WTC11 (cell line): ENCODE measurements around the gene HES5. TPM values are rescaled to one million over a fixed set of nuclear protein-coding genes. Genes with fewer than 3 reads are reported as not detected.

Source experiments
- ATAC-seq: fragments of 200-7000 bp; cut with Tn5 transposase; 2 replicates; pipeline ENCODE4 v1.10.0; 2021; ENCODE audit warnings: mild to moderate bottlenecking, moderate library complexity
- CTCF ChIA-PET: fragments of 300-600 bp; sonication (Branson Sonifier 250); formaldehyde crosslinking; loops from one replicate; lab custom pipeline; 2021; ENCODE audit warnings: antibody characterized with exemption; lab: Charles Lee
- POLR2A ChIA-PET: fragments of 350-600 bp; sonication (Branson Sonifier 250); formaldehyde crosslinking; loops from one replicate; lab custom pipeline; 2021; ENCODE audit warnings: antibody characterized with exemption; lab: Charles Lee
- DNase-seq: peaks from one replicate; pipeline ENCODE4 v3.0.0; 2021; ENCODE audit warnings: low spot score
- H3K27ac Mint-ChIP-seq: 2 replicates; pipeline ENCODE4 v1.8.0; 2021; ENCODE audit warnings: mixed read lengths
- H3K27me3 Mint-ChIP-seq: 2 replicates; pipeline ENCODE4 v1.8.0; 2021; ENCODE audit warnings: low read depth, mild to moderate bottlenecking, moderate library complexity, mixed read lengths
- H3K36me3 Mint-ChIP-seq: 2 replicates; pipeline ENCODE4 v1.8.0; 2021; ENCODE audit warnings: mixed read lengths
- H3K4me1 Mint-ChIP-seq: 2 replicates; pipeline ENCODE4 v1.8.0; 2022; ENCODE audit warnings: mixed read lengths
- H3K4me3 Mint-ChIP-seq: 2 replicates; pipeline ENCODE4 v1.8.0; 2021; ENCODE audit warnings: mild to moderate bottlenecking, moderate library complexity, mixed read lengths
- H3K9me3 Mint-ChIP-seq: 2 replicates; pipeline ENCODE4 v1.8.0; 2021; ENCODE audit warnings: mixed read lengths
- AFF4 ChIP-seq: sonication (generic); formaldehyde crosslinking; IDR thresholded peaks from 2 replicates; pipeline ENCODE4 v1.8.1; 2023; ENCODE audit warnings: mild to moderate bottlenecking, missing genetic modification reagents, borderline replicate concordance
- ARID4B ChIP-seq: sonication (generic); formaldehyde crosslinking; IDR thresholded peaks from 2 replicates; pipeline ENCODE4 v1.8.0; 2023; ENCODE audit warnings: missing genetic modification reagents, mild to moderate bottlenecking, borderline replicate concordance
- ATF1 ChIP-seq: sonication (generic); formaldehyde crosslinking; IDR thresholded peaks from 2 replicates; pipeline ENCODE4 v1.8.1; 2023; ENCODE audit warnings: mild to moderate bottlenecking, moderate library complexity, missing genetic modification reagents
- ATF6 ChIP-seq: sonication (generic); formaldehyde crosslinking; IDR thresholded peaks from 2 replicates; pipeline ENCODE4 v1.8.1; 2023; ENCODE audit warnings: mild to moderate bottlenecking, missing genetic modification reagents
- CBFB ChIP-seq: sonication (generic); formaldehyde crosslinking; IDR thresholded peaks from 2 replicates; pipeline ENCODE4 v1.8.1; 2022; ENCODE audit warnings: mild to moderate bottlenecking, low read depth, missing genetic modification reagents
- CREB1 ChIP-seq: sonication (generic); formaldehyde crosslinking; IDR thresholded peaks from 2 replicates; pipeline ENCODE4 v1.8.0; 2023; ENCODE audit warnings: mild to moderate bottlenecking, missing genetic modification reagents
- FOXP1 ChIP-seq: sonication (generic); formaldehyde crosslinking; IDR thresholded peaks from 2 replicates; pipeline ENCODE4 v1.8.0; 2022; ENCODE audit warnings: missing genetic modification reagents, mild to moderate bottlenecking, moderate library complexity, borderline replicate concordance
- GABPB1 ChIP-seq: sonication (generic); formaldehyde crosslinking; IDR thresholded peaks from 2 replicates; pipeline ENCODE4 v1.8.1; 2023; ENCODE audit warnings: mild to moderate bottlenecking, missing genetic modification reagents
- GRHL2 ChIP-seq: fragments of 250-450 bp; sonication (Bioruptor Pico); IDR thresholded peaks from 2 replicates; pipeline ENCODE4 v1.8.0; 2022; ENCODE audit warnings: mild to moderate bottlenecking, moderate library complexity; ENCODE audit not compliant: insufficient replicate concordance, severe bottlenecking
- HMGA2 ChIP-seq: fragments of 250-450 bp; sonication (Bioruptor Pico); IDR thresholded peaks from 2 replicates; pipeline ENCODE4 v1.4.0; 2021; ENCODE audit warnings: mild to moderate bottlenecking, moderate library complexity
- KAT7 ChIP-seq: sonication (generic); formaldehyde crosslinking; IDR thresholded peaks from 2 replicates; pipeline ENCODE4 v1.8.1; 2023; ENCODE audit warnings: missing genetic modification reagents, mild to moderate bottlenecking, borderline replicate concordance
- MXD4 ChIP-seq: fragments of 250-450 bp; sonication (Bioruptor Pico); IDR thresholded peaks from 2 replicates; pipeline ENCODE4 v1.8.0; 2021; ENCODE audit warnings: mild to moderate bottlenecking, moderate library complexity, borderline replicate concordance
- PRDM15 ChIP-seq: sonication (generic); formaldehyde crosslinking; IDR thresholded peaks from 2 replicates; pipeline ENCODE4 v1.8.0; 2022; ENCODE audit warnings: missing genetic modification reagents
- PREB ChIP-seq: sonication (generic); formaldehyde crosslinking; IDR thresholded peaks from 2 replicates; pipeline ENCODE4 v1.8.1; 2022; ENCODE audit warnings: mild to moderate bottlenecking, missing genetic modification reagents, moderate library complexity, borderline replicate concordance
- RORB ChIP-seq: fragments of 250-450 bp; sonication (Bioruptor Pico); IDR thresholded peaks from 2 replicates; pipeline ENCODE4 v1.9.0; 2021; ENCODE audit warnings: mild to moderate bottlenecking
- TP53 ChIP-seq: sonication (generic); formaldehyde crosslinking; IDR thresholded peaks from 2 replicates; pipeline ENCODE4 v1.8.1; 2023; ENCODE audit warnings: mild to moderate bottlenecking, missing genetic modification reagents
- ZMAT4 ChIP-seq: fragments of 250-450 bp; sonication (Bioruptor Pico); IDR thresholded peaks from 2 replicates; pipeline ENCODE4 v1.9.0; 2021; ENCODE audit warnings: mild to moderate bottlenecking
- ZNF121 ChIP-seq: sonication (generic); formaldehyde crosslinking; IDR thresholded peaks from 2 replicates; pipeline ENCODE4 v1.8.0; 2023; ENCODE audit warnings: missing genetic modification reagents
- ZNF416 ChIP-seq: fragments of 250-450 bp; sonication (Bioruptor Pico); IDR thresholded peaks from 2 replicates; pipeline ENCODE4 v1.9.0; 2021; ENCODE audit warnings: mild to moderate bottlenecking, inconsistent platforms
- ZNF423 ChIP-seq: fragments of 250-450 bp; sonication (Bioruptor Pico); IDR thresholded peaks from 2 replicates; pipeline ENCODE4 v2.1.2; 2022; ENCODE audit warnings: mild to moderate bottlenecking, moderate library complexity
- total RNA-seq: library from RNA; stranded (reverse); gene quantifications from 3 replicates; pipeline ENCODE4 v1.2.3, GENCODE V29; 2021

HES5 gene
- total RNA-seq, 1 experiment from 2014 or later, result not detected

- TF ChIP-seq RORB (CRISPR knock-in tag), result no peak
- TF ChIP-seq PREB (CRISPR knock-in tag), result no peak
- no peak for TF ChIP-seq ATF6 (CRISPR knock-in tag)
- no peak for TF ChIP-seq GRHL2 (CRISPR knock-in tag)
- TF ChIP-seq MXD4 (CRISPR knock-in tag), result no peak
- TF ChIP-seq, all 79 proteins: peak for 0
- CTCF ChIA-PET, result no interaction called here
Observed at GRCh38 chr1:2499260-2499659, 30.8 kb downstream of the HES5 start.

GRCh38 chr1:2498648-2499047 lies 31.4 kb downstream of the HES5 start:
- Mint-ChIP-seq H3K4me1 (no peaks in the 10 kb centered on the region), H3K27me3 (no peaks in the 10 kb centered on the region), H3K4me3 (no peak overlapping the region), H3K9me3 (no peaks in the 10 kb centered on the region), H3K27ac (no peak overlapping the region), H3K36me3 (no peaks in the 10 kb centered on the region)
- no peak for ATAC-seq
- no peak for DNase-seq
- ChIA-PET CTCF (interaction anchor here (1.1 kb wide), 1 partner anchor 117 kb away, joined by 3 read pairs; no protein-coding TSS in a partner anchor), POLR2A (no interaction called here)
- no peak for TF ChIP-seq KAT7
- TF ChIP-seq GRHL2 (CRISPR knock-in tag), result no peak
- no peak for TF ChIP-seq ZMAT4 (CRISPR knock-in tag)
- no peak for TF ChIP-seq CREB1 (CRISPR knock-in tag)
- no peak for TF ChIP-seq ZNF416
- no peak for TF ChIP-seq PRDM15 (CRISPR knock-in tag)
- TF ChIP-seq FOXP1, result no peak
- TF ChIP-seq TP53 (CRISPR knock-in tag), result no peak
- TF ChIP-seq GABPB1 (CRISPR knock-in tag), result no peak
- no peak for TF ChIP-seq AFF4 (CRISPR knock-in tag)
- TF ChIP-seq ARID4B (CRISPR knock-in tag), result no peak
- TF ChIP-seq HMGA2 (CRISPR knock-in tag), result no peak
- no peak for TF ChIP-seq ZNF121 (CRISPR knock-in tag)
- TF ChIP-seq ZNF423, result no peak
- TF ChIP-seq ATF1, result no peak
- no peak for TF ChIP-seq CBFB (CRISPR knock-in tag)

More at GRCh38 chr1:2499260-2499659, 30.8 kb downstream of the HES5 start:
- no peak for ATAC-seq
- Mint-ChIP-seq H3K9me3 (no peaks in the 10 kb centered on the region), H3K27ac (no peak overlapping the region), H3K36me3 (no peaks in the 10 kb centered on the region), H3K4me3 (no peak overlapping the region), H3K27me3 (no peaks in the 10 kb centered on the region), H3K4me1 (no peaks in the 10 kb centered on the region)
- DNase-seq, result no peak
- POLR2A ChIA-PET, result no interaction called here
